OCI-LY3 (cell line): ENCODE data around the gene LSMEM2.

Experiments used
- H2AFZ ChIP-seq: fragments of 200-600, 300-600 bp; shearing (Covaris generic); 2 replicates; pipeline ENCODE4 v1.6.0; 2014; ENCODE audit warnings: antibody characterized with exemption, low read depth, low read length
- H3K27ac ChIP-seq: fragments of 200-600, 300-600 bp; sonication (generic); 2 replicates; pipeline ENCODE4 v1.5.1; 2014; ENCODE audit warnings: mild to moderate bottlenecking, low read length, moderate library complexity, mixed read lengths
- H3K27me3 ChIP-seq: fragments of 200-600, 300-600 bp; sonication (generic); 2 replicates; pipeline ENCODE4 v1.6.1; 2014; ENCODE audit warnings: low read depth, low read length, mixed read lengths
- H3K36me3 ChIP-seq: fragments of 200-600, 300-600 bp; sonication (generic); replicated peaks from 2 replicates; pipeline ENCODE3; 2014; ENCODE audit warnings: low read depth, low read length, mixed read lengths
- H3K4me1 ChIP-seq: fragments of 300-600, 200-600 bp; sonication (generic); 2 replicates; pipeline ENCODE4 v1.6.1; 2014; ENCODE audit warnings: low read length, mixed read lengths
- H3K4me2 ChIP-seq: fragments of 200-600, 300-600 bp; sonication (generic); 2 replicates; pipeline ENCODE4 v1.6.1; 2014; ENCODE audit warnings: low read length, mixed read lengths
- H3K4me3 ChIP-seq: fragments of 300-600, 200-600 bp; sonication (generic); 2 replicates; pipeline ENCODE4 v1.5.1; 2014; ENCODE audit warnings: antibody characterized with exemption, mild to moderate bottlenecking, low read length, moderate library complexity
- H3K79me2 ChIP-seq: fragments of 300-600, 200-600 bp; shearing (Covaris generic); 2 replicates; pipeline ENCODE4 v1.6.1; 2014; ENCODE audit warnings: mild to moderate bottlenecking, low read length, mixed read lengths
- H3K9ac ChIP-seq: fragments of 300-600, 200-600 bp; shearing (Covaris generic); 2 replicates; pipeline ENCODE4 v1.6.0; 2014; ENCODE audit warnings: mild to moderate bottlenecking, low read length, moderate library complexity
- H3K9me3 ChIP-seq: fragments of 200-600, 300-600 bp; shearing (Covaris generic); 2 replicates; pipeline ENCODE4 v1.6.1; 2014; ENCODE audit warnings: low read length, mixed read lengths; ENCODE audit not compliant: insufficient read depth
- H4K20me1 ChIP-seq: fragments of 200-600, 300-600 bp; sonication (generic); 2 replicates; pipeline ENCODE4 v1.6.1; 2016; ENCODE audit warnings: low read length, mixed read lengths; ENCODE audit not compliant: insufficient read depth
- EZH2phosphoT487 ChIP-seq: fragments of 200-600 bp; shearing (Covaris generic); IDR thresholded peaks from 2 replicates; pipeline ENCODE4 v1.6.1; 2018; ENCODE audit warnings: antibody characterized with exemption, mixed run types, low read depth
- TF ChIP-seq, protein P1 (sequence below): fragments of 200-600, 300-600 bp; sonication (generic); IDR thresholded peaks from 2 replicates; pipeline ENCODE4 v1.5.1; 2014; ENCODE audit warnings: antibody characterized with exemption, low read length, low read depth

LSMEM2 gene

GRCh38 chr3:50314816-50315215 lies 35.9 kb downstream of the LSMEM2 start:
- TF ChIP-seq, protein P1, sequence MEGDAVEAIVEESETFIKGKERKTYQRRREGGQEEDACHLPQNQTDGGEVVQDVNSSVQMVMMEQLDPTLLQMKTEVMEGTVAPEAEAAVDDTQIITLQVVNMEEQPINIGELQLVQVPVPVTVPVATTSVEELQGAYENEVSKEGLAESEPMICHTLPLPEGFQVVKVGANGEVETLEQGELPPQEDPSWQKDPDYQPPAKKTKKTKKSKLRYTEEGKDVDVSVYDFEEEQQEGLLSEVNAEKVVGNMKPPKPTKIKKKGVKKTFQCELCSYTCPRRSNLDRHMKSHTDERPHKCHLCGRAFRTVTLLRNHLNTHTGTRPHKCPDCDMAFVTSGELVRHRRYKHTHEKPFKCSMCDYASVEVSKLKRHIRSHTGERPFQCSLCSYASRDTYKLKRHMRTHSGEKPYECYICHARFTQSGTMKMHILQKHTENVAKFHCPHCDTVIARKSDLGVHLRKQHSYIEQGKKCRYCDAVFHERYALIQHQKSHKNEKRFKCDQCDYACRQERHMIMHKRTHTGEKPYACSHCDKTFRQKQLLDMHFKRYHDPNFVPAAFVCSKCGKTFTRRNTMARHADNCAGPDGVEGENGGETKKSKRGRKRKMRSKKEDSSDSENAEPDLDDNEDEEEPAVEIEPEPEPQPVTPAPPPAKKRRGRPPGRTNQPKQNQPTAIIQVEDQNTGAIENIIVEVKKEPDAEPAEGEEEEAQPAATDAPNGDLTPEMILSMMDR, result no peak
- no peak for TF ChIP-seq EZH2phosphoT487

DNA sequence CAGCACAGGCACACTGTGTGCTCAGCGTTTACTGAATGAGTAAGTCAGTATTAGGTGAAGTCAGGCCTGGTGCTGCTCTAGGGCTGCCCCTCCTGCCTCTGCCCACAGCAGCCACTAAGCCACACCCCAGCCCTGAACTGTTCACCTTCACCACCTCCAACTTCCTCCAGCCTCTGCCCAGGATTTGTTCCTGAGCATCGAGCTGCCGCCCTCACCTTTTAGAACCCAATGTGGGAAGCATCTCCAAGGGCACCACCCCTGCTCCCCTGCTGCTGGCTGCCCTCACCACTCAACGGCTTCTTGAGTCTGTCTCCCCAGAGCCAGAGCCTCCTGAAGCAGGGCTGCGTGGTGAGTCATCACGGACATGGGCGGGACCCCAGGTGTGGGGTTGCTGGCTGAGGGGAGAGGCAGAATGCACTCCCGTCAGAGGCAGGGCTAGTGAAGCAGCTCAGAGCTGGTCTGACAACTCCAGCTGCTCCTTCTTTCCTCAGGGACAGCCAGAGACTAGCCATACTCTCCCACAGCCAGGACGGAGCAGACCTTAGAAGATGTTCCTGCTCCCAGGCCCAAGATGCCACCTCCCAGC lies 37.9 kb downstream of the LSMEM2 start:
- H3K4me3 ChIP-seq, result no peak overlapping the region
- H4K20me1 ChIP-seq, result no peaks in the 10 kb centered on the region
- H3K4me2 ChIP-seq, result no peak overlapping the region
- TF ChIP-seq EZH2phosphoT487, result no peak
- TF ChIP-seq, protein P1, result no peak
- H3K36me3 ChIP-seq, result peaks cover 21% of the 10 kb centered on the region
- H3K27me3 ChIP-seq, result no peaks in the 10 kb centered on the region
- no peaks in the 10 kb centered on the region for H3K9me3 ChIP-seq
- H3K9ac ChIP-seq, result no peak overlapping the region
- no peak overlapping the region for H2AFZ ChIP-seq
- peaks cover 19% of the 10 kb centered on the region for H3K79me2 ChIP-seq
- no peak overlapping the region for H3K27ac ChIP-seq
- H3K4me1 ChIP-seq, result peaks cover 16% of the 10 kb centered on the region

More at GRCh38 chr3:50314816-50315215, 35.9 kb downstream of the LSMEM2 start:
- no peak overlapping the region for H3K9ac ChIP-seq
- H3K27me3 ChIP-seq, result no peaks in the 10 kb centered on the region
- H2AFZ ChIP-seq, result no peak overlapping the region
- H4K20me1 ChIP-seq, result no peaks in the 10 kb centered on the region
- H3K79me2 ChIP-seq, result peaks cover 7% of the 10 kb centered on the region
- H3K27ac ChIP-seq, result no peak overlapping the region
- H3K4me2 ChIP-seq, result no peak overlapping the region
- peaks cover 21% of the 10 kb centered on the region for H3K36me3 ChIP-seq
- H3K9me3 ChIP-seq, result peaks cover under 1% of the 10 kb centered on the region; the same call in 1 of the 2 replicates
- H3K4me1 ChIP-seq, result peaks cover 9% of the 10 kb centered on the region
- H3K4me3 ChIP-seq, result no peak overlapping the region

GRCh38 chr3:50317300-50317699 lies 38.4 kb downstream of the LSMEM2 start:
- peaks cover 21% of the 10 kb centered on the region for H3K4me1 ChIP-seq
- no peak overlapping the region for H3K4me2 ChIP-seq

GRCh38 chr3:50318163-50318562 lies 39.3 kb downstream of the LSMEM2 start:
- no peak overlapping the region for H3K27ac ChIP-seq
- H3K9me3 ChIP-seq, result no peaks in the 10 kb centered on the region
- no peaks in the 10 kb centered on the region for H3K27me3 ChIP-seq
- H3K9ac ChIP-seq, result no peak overlapping the region
- no peaks in the 10 kb centered on the region for H4K20me1 ChIP-seq
- no peak overlapping the region for H2AFZ ChIP-seq
- peaks cover 30% of the 10 kb centered on the region for H3K4me1 ChIP-seq
- H3K4me3 ChIP-seq, result no peak overlapping the region
- peaks cover 21% of the 10 kb centered on the region for H3K36me3 ChIP-seq
- no peak overlapping the region for H3K4me2 ChIP-seq
- no peak for TF ChIP-seq EZH2phosphoT487
- TF ChIP-seq, protein P1, result no peak
- peaks cover 19% of the 10 kb centered on the region for H3K79me2 ChIP-seq

More at GRCh38 chr3:50317300-50317699, 38.4 kb downstream of the LSMEM2 start:
- Histone ChIP-seq H4K20me1 (no peaks in the 10 kb centered on the region), H3K27ac (no peak overlapping the region), H2AFZ (no peak overlapping the region), H3K36me3 (peaks cover 21% of the 10 kb centered on the region), H3K9ac (no peak overlapping the region), H3K27me3 (no peaks in the 10 kb centered on the region), H3K4me3 (no peak overlapping the region), H3K9me3 (no peaks in the 10 kb centered on the region), H3K79me2 (peaks cover 19% of the 10 kb centered on the region)
- no peak for TF ChIP-seq EZH2phosphoT487
- TF ChIP-seq, protein P1, result no peak
